ENCODE data around the gene CYP17A1.
A peak's percentile ranks its signal among the peaks of the same experiment; 100 is the strongest.
"Not testable (repeated sequence)": the region's sequence is repeated elsewhere in the genome, so short reads cannot be mapped to it uniquely, and the experiment has no call there.

CYP17A1 gene

GRCh38 chr10:102837230-102837721, at the start of gene CYP17A1:
Gene CYP17A1 (minus strand): TSS chr10:102837413. CDS start chr10:102837361, 52 bp downstream.
- DNase-seq (ENCODE audit: low spot score): no peak

GRCh38 chr10:102880256-102880655, 43.0 kb upstream of the CYP17A1 start:
- DNase-seq (ENCODE audit: low spot score): no peak

GRCh38 chr10:102878629-102879028, 41.4 kb upstream of the CYP17A1 start:
- DNase-seq (ENCODE audit: low spot score): no peak

- no peak for DNase-seq (ENCODE audit: low spot score)
These were observed 39.5 kb upstream of the CYP17A1 start for GRCh38 chr10:102876747-102877153.

DNA sequence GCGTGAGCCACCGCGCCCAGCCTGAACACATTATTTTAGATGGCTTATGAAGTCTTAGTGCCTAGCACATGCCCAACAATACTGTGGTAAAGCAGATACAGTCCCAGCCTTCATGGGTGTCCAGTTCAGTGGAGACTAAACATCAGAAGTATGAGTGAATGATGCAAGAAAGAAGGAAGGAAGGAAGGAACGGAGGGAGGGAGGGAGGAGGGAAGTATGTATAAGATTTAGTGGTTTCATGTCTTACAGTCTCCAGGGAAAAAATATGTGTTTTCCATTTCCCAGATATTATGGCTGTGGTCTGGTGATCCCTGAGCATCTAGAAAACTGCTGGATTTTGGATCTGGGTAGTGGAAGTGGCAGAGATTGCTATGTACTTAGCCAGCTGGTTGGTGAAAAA, 35.0 kb upstream of the CYP17A1 start:
- DNase-seq (ENCODE audit: low spot score): no peak

DNA sequence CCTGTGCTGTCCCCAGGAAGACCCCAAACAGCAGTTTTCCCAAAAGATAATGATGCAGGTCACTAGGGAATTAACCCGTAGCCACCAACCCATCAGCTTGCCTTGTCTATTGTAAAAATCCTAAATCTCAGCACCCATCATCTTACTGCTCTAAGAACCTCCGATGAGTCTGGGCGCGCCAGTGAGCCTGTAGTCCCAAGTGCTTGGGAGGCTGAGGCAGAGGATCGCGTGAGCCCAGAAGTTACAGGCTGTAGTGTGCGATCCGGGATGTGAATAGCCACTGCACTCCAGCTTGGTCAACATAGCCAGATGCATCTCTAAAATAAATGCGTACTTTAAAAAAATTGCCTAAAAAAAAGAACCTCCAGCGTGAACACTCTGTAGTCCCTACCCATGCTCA, 33.0 kb upstream of the CYP17A1 start:
- DNase-seq (ENCODE audit: low spot score): no peak

DNA sequence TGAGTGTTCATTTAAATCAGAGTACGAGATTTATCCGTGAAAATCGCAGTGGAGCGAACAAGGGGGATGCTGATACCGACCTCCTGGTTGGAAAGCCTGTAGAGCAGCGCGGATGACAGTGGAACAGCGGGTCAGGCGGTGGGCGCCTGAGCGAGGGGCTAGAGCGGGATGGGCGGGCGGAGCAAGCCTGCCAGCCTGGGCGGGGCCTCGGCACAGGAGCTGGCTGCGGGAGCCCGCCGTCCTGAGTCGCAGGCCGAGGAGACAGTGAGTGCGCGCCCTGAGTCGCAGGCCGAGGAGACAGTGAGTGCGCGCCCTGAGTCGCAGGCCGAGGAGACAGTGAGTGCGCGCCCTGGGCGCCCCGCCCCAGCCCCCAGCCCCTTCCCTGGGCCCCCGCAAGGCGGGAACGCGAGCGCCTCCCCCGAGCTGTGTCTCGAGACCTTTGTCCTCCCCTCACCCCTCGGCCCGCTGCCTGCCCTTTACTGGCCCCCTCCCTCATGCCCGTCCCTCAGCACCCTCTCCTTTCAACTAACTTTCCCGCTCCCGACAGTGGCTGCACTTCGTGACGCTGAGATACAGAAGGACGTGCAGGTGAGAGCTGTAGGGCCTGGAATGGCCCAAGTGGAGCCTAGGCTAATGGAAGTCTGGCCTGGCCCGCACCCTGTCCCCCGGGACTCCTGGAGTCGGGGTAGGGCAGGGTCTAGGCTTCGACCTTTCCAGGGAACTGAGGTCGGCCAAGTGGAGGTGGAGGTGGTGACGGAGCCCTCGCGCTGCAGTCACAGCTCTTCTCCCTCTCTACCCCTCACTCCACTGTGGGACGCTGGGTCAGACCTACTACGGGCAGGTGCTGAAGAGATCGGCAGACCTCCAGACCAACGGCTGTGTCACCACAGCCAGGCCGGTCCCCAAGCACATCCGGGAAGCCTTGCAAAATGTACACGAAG, 32.3 kb upstream of the CYP17A1 start, which contains the start of gene AS3MT:
AS3MT (plus strand) TSS at position 213 of the 941 bp plus-strand sequence; CDS start at position 336, 123 bp downstream.
- peak; percentile 58 for DNase-seq (ENCODE audit: low spot score)

DNA sequence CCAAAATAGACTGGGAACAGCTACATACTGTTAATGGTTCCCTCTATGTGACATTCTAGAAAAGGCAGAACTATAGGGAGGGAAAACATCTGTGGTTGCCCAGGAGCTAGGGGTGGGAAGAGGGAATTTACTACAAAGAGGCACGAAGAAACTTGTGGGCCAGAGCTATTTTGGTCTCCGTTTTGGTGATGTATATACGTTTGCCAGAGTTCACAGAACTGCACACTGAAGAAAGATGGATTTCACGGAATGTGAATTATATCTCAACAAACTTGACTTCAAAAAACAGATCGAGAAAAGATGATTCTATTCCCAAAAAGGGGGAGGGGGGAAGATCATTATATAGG, 31.7 kb upstream of the CYP17A1 start:
- DNase-seq (ENCODE audit: low spot score): peak; percentile 11

- no peak for DNase-seq (ENCODE audit: low spot score)
These were observed 28.4 kb upstream of the CYP17A1 start for GRCh38 chr10:102865620-102866019.

- no peak for DNase-seq (ENCODE audit: low spot score)
These were observed 26.4 kb upstream of the CYP17A1 start for GRCh38 chr10:102863660-102864059.

DNA sequence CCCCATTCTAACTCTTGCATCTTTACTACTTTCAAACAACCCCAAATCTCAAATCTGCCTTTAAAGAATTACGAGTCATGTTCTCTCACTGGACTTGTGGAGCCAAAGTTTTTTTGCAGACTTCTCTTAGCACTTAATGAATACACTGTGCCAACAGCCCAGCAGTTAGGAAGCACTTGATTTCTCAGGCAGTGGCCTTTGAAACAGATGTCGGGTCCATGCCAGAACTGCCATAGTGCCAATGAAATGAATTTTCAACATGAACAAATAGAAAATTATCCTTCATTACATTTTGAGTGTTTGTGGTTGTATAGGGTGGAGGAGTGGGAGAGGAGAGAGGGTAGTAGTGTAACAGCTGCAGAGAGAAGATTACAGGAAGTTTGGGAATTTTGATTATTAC, 22.7 kb upstream of the CYP17A1 start:
- DNase-seq (ENCODE audit: low spot score): no peak

GRCh38 chr10:102856758-102857424, 19.7 kb upstream of the CYP17A1 start:
- DNase-seq (ENCODE audit: low spot score): no peak

- DNase-seq (ENCODE audit: low spot score): peak; percentile 90
These were observed 18.7 kb upstream of the CYP17A1 start for GRCh38 chr10:102855731-102856436.

DNA sequence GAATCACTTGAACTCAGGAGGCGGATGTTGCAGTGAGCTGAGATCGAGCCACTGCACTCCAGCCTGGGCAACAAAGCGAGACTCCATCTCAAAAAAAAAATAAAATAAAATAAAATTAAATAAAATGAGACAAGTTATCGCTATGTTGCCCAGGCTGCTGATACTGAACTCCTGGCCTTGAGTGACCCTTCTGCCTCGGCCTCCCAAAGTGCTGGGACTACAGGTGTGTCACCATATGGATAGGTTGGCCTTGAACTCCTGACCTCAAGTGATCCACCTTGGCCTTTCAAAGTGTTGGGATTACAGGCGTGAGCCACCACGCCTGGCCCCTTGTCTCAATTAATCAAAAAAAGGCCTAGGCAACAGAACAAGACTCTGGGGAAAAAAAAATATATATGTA, 16.0 kb upstream of the CYP17A1 start:
- DNase-seq (ENCODE audit: low spot score): not testable (repeated sequence)

DNA sequence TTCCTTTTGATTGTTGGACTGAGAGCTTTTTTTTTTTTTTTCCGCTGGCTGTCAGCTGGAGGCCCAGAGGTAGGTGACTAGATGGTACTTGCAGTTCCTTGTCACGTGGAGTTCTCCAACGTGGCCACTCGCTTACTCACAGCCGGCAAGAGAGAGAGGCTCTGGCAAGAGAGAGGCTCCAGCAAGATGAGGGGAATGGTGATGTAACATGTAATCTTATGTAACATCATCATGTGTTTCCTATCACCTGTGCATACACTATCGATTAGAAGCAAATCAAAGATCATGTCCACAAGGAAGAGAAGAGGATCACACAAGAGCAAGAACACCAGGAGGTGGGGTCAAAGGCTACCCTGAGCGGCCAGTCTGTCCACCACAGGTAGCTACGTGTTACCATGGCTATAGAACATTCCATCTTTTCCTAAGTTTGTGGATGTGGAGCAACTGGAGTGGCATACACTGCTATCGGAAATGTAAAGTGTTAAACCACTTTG, 12.9 kb upstream of the CYP17A1 start:
- DNase-seq (ENCODE audit: low spot score): no peak

GRCh38 chr10:102845352-102845902, 8.2 kb upstream of the CYP17A1 start:
- DNase-seq (ENCODE audit: low spot score): no peak

DNA sequence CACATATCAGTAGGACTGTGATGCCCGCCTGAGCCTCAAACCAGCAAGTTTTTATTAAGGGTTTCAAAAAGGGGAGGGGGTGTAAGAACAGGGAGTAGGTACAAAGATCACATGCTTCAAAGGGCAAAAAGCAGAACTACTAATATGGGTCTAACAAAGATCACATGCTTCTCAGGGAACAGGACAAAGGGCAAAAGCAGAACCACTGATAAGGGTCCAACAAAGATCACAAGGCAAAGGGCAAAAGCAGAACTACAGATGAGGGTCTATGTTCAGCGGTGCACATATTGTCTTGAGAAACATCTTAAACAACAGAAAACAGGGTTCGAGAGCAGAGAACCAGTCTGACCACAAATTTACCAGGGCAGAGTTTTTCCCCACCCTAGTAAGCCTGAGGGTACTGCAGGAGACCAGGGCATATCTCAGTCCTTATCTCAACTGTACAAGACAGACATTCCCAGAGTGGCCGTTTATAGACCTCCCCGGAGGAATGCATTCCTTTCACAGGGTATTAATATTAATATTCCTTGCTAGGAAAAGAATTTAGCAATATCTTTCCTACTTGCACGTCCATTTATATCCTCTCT, 7.1 kb upstream of the CYP17A1 start:
- not testable (repeated sequence) for DNase-seq (ENCODE audit: low spot score)

DNA sequence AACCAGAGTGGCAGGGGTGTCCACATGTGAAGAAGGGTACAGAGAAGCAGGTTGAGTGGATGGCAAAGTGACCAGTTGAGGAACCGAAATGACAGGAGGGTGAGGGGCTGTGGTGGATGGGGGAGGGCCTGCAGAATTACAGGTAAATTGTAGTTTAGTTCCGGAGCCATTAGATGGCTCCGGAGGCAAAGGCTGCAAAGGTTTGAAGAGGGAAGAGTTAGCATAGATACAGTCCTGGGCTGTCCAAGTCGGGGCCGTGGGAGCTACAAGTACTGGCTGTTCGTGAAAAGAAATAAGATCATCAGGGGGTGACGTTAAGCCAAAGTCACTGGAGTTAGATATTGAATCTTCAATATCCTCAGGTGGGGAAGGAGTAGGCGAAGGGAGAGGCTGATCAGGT, 5.9 kb upstream of the CYP17A1 start:
- DNase-seq (ENCODE audit: low spot score): not testable (repeated sequence)

DNA sequence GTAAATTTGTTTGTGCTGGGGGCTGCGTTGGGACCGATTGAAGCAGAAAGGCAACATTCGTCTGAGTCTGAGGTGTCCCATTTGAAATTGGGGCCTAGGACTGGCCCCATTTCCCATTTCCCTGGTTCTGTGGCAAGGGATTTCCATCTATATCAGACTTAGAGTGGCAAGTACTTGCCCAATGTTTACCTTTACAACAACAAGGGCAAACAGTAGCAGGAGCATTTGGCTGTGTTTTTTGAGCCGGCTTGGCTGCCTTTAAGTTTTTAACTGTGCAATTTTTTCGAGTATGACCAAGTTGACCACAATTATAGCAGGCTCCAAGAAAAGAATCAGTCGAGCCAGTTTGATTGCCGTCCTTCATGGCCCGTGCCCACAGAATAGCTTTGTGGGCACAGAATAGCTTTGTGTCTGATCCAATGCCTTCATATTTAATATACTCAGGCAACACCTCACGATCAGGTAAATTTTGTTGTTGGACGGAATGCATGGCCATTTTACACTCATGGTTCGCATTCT, 4.7 kb upstream of the CYP17A1 start:
- no peak for DNase-seq (ENCODE audit: low spot score)

- DNase-seq (ENCODE audit: low spot score): not testable (repeated sequence)
These were observed 1.2 kb upstream of the CYP17A1 start for GRCh38 chr10:102838276-102838927.

All from AG08395 (cell line).